ENCODE measurements around the gene SPPL2B.

SPPL2B gene

GRCh38 chr19:2332341-2333026, 4.0 kb downstream of the SPPL2B start:
- DNase-seq: no peak
- intact Hi-C loops (cut with DNase I; ENCODE audit: low total_unique reads): no loop called here
- Histone ChIP-seq H3K9me3 (no peaks in the 10 kb centered on the region), H3K36me3 (peaks cover 0 to 3% (median 0%) of the 10 kb centered on the region in 3 donors), H3K4me1 (peaks cover 0 to 52% (median 27%) of the 10 kb centered on the region in 4 donors), H3K4me3 (no peak overlapping the region), H3K27me3 (no peaks in the 10 kb centered on the region), H3K27ac (no peak overlapping the region)
- TF ChIP-seq CTCF (IDR thresholded peaks at IDR 0.05): no peak

- no peak overlapping the region for H3K27ac ChIP-seq
- no peak for TF ChIP-seq CTCF (IDR thresholded peaks at IDR 0.05)
- H3K9me3 ChIP-seq: no peaks in the 10 kb centered on the region
- H3K4me1 ChIP-seq: peaks cover 0 to 47% (median 22%) of the 10 kb centered on the region in 4 donors
- H3K36me3 ChIP-seq: peaks cover 0 to 7% (median 0%) of the 10 kb centered on the region in 3 donors
- H3K4me3 ChIP-seq: no peak overlapping the region
- DNase-seq: no peak
- no peaks in the 10 kb centered on the region for H3K27me3 ChIP-seq
- intact Hi-C loops (cut with DNase I; ENCODE audit: low total_unique reads): no loop called here
Measured at GRCh38 chr19:2333027-2333806, 4.7 kb downstream of the SPPL2B start.

- intact Hi-C loops (cut with DNase I; ENCODE audit: low total_unique reads): no loop called here
- no peak for TF ChIP-seq CTCF (IDR thresholded peaks at IDR 0.05)
- H3K4me3 ChIP-seq: no peak overlapping the region
- H3K9me3 ChIP-seq: no peaks in the 10 kb centered on the region
- peaks cover 0 to 47% (median 22%) of the 10 kb centered on the region in 4 donors for H3K4me1 ChIP-seq
- no peak for DNase-seq
- no peak overlapping the region for H3K27ac ChIP-seq
- H3K36me3 ChIP-seq: peaks cover 0 to 11% (median 3%) of the 10 kb centered on the region in 3 donors
- H3K27me3 ChIP-seq: no peaks in the 10 kb centered on the region
Measured at GRCh38 chr19:2333807-2334211, 5.3 kb downstream of the SPPL2B start.

GRCh38 chr19:2334426-2334825, 5.9 kb downstream of the SPPL2B start:
- no peak overlapping the region for H3K4me3 ChIP-seq
- H3K9me3 ChIP-seq: no peaks in the 10 kb centered on the region
- no peaks in the 10 kb centered on the region for H3K27me3 ChIP-seq
- intact Hi-C loops (cut with DNase I; ENCODE audit: low total_unique reads): no loop called here
- peaks cover 0 to 41% (median 17%) of the 10 kb centered on the region in 4 donors for H3K4me1 ChIP-seq
- no peak overlapping the region for H3K27ac ChIP-seq
- no peak for DNase-seq
- TF ChIP-seq CTCF (IDR thresholded peaks at IDR 0.05): no peak
- H3K36me3 ChIP-seq: peaks cover 0 to 18% (median 7%) of the 10 kb centered on the region in 3 donors

- H3K4me3 ChIP-seq: no peak overlapping the region
- no peaks in the 10 kb centered on the region for H3K9me3 ChIP-seq
- peaks cover 0 to 25% (median 15%) of the 10 kb centered on the region in 3 donors for H3K36me3 ChIP-seq
- no peaks in the 10 kb centered on the region for H3K27me3 ChIP-seq
- peaks cover 0 to 35% (median 11%) of the 10 kb centered on the region in 4 donors for H3K4me1 ChIP-seq
- DNase-seq: no peak
- H3K27ac ChIP-seq: no peak overlapping the region
- TF ChIP-seq CTCF (IDR thresholded peaks at IDR 0.05): no peak
- intact Hi-C loops (cut with DNase I; ENCODE audit: low total_unique reads): no loop called here
Measured at GRCh38 chr19:2334986-2335846, 6.7 kb downstream of the SPPL2B start.

Measured in tibial artery (tissue), 4 donors.